WTC11 (cell line): ENCODE measurements around the gene GNG2. TPM values are rescaled to one million over a fixed set of nuclear protein-coding genes. Genes with fewer than 3 reads are reported as not detected.

Experiments
- ATAC-seq: fragments of 200-7000 bp; cut with Tn5 transposase; 2 replicates; pipeline ENCODE4 v1.10.0; 2021; ENCODE audit warnings: mild to moderate bottlenecking, moderate library complexity
- CTCF ChIA-PET: fragments of 300-600 bp; sonication (Branson Sonifier 250); formaldehyde crosslinking; loops from one replicate; lab custom pipeline; 2021; ENCODE audit warnings: antibody characterized with exemption; lab: Charles Lee
- POLR2A ChIA-PET: fragments of 350-600 bp; sonication (Branson Sonifier 250); formaldehyde crosslinking; loops from one replicate; lab custom pipeline; 2021; ENCODE audit warnings: antibody characterized with exemption; lab: Charles Lee
- DNase-seq: peaks from one replicate; pipeline ENCODE4 v3.0.0; 2021; ENCODE audit warnings: low spot score
- H3K27ac Mint-ChIP-seq: 2 replicates; pipeline ENCODE4 v1.8.0; 2021; ENCODE audit warnings: mixed read lengths
- H3K27me3 Mint-ChIP-seq: 2 replicates; pipeline ENCODE4 v1.8.0; 2021; ENCODE audit warnings: low read depth, mild to moderate bottlenecking, moderate library complexity, mixed read lengths
- H3K36me3 Mint-ChIP-seq: 2 replicates; pipeline ENCODE4 v1.8.0; 2021; ENCODE audit warnings: mixed read lengths
- H3K4me1 Mint-ChIP-seq: 2 replicates; pipeline ENCODE4 v1.8.0; 2022; ENCODE audit warnings: mixed read lengths
- H3K4me3 Mint-ChIP-seq: 2 replicates; pipeline ENCODE4 v1.8.0; 2021; ENCODE audit warnings: mild to moderate bottlenecking, moderate library complexity, mixed read lengths
- H3K9me3 Mint-ChIP-seq: 2 replicates; pipeline ENCODE4 v1.8.0; 2021; ENCODE audit warnings: mixed read lengths
- ATF1 ChIP-seq: sonication (generic); formaldehyde crosslinking; IDR thresholded peaks from 2 replicates; pipeline ENCODE4 v1.8.1; 2023; ENCODE audit warnings: mild to moderate bottlenecking, moderate library complexity, missing genetic modification reagents
- CBFB ChIP-seq: sonication (generic); formaldehyde crosslinking; IDR thresholded peaks from 2 replicates; pipeline ENCODE4 v1.8.1; 2022; ENCODE audit warnings: mild to moderate bottlenecking, low read depth, missing genetic modification reagents
- CDX4 ChIP-seq: fragments of 250-450 bp; sonication (Bioruptor Pico); IDR thresholded peaks from 2 replicates; pipeline ENCODE4 v1.9.0; 2021; ENCODE audit warnings: moderate library complexity, mild to moderate bottlenecking, inconsistent platforms, borderline replicate concordance
- CREB1 ChIP-seq: sonication (generic); formaldehyde crosslinking; IDR thresholded peaks from 2 replicates; pipeline ENCODE4 v1.8.0; 2023; ENCODE audit warnings: mild to moderate bottlenecking, missing genetic modification reagents
- ERG ChIP-seq: fragments of 250-450 bp; sonication (Bioruptor Pico); IDR thresholded peaks from 2 replicates; pipeline ENCODE4 v1.8.0; 2021; ENCODE audit warnings: mild to moderate bottlenecking
- FOXK1 ChIP-seq: sonication (generic); formaldehyde crosslinking; IDR thresholded peaks from 2 replicates; pipeline ENCODE4 v1.8.0; 2022; ENCODE audit warnings: mild to moderate bottlenecking, moderate library complexity, missing genetic modification reagents
- IRF2 ChIP-seq: sonication (generic); formaldehyde crosslinking; IDR thresholded peaks from 2 replicates; pipeline ENCODE4 v1.8.0; 2022; ENCODE audit warnings: low read depth, missing genetic modification reagents, borderline replicate concordance
- JAZF1 ChIP-seq: fragments of 250-450 bp; sonication (Bioruptor Pico); IDR thresholded peaks from 2 replicates; pipeline ENCODE4 v1.9.0; 2021; ENCODE audit warnings: moderate library complexity, mild to moderate bottlenecking, inconsistent platforms
- KAT7 ChIP-seq: sonication (generic); formaldehyde crosslinking; IDR thresholded peaks from 2 replicates; pipeline ENCODE4 v1.8.1; 2023; ENCODE audit warnings: missing genetic modification reagents, mild to moderate bottlenecking, borderline replicate concordance
- MAX ChIP-seq: sonication (generic); formaldehyde crosslinking; IDR thresholded peaks from 2 replicates; pipeline ENCODE4 v1.8.0; 2022; ENCODE audit warnings: mild to moderate bottlenecking, missing genetic modification reagents
- NFE2L1 ChIP-seq: sonication (generic); formaldehyde crosslinking; IDR thresholded peaks from 2 replicates; pipeline ENCODE4 v1.8.1; 2023; ENCODE audit warnings: missing genetic modification reagents
- NFYB ChIP-seq: sonication (generic); formaldehyde crosslinking; conservative IDR thresholded peaks from 2 replicates; pipeline ENCODE4 v1.8.0; 2022; ENCODE audit warnings: low read depth, missing genetic modification reagents
- PRRX2 ChIP-seq: fragments of 250-450 bp; sonication (Bioruptor Pico); IDR thresholded peaks from 2 replicates; pipeline ENCODE4 v1.8.0; 2021; ENCODE audit warnings: mild to moderate bottlenecking
- SMAD3 ChIP-seq: sonication (generic); formaldehyde crosslinking; IDR thresholded peaks from 2 replicates; pipeline ENCODE4 v1.8.0; 2022; ENCODE audit warnings: missing genetic modification reagents, mild to moderate bottlenecking, borderline replicate concordance
- SOX15 ChIP-seq: fragments of 250-450 bp; sonication (Bioruptor Pico); IDR thresholded peaks from 2 replicates; pipeline ENCODE4 v1.9.0; 2021; ENCODE audit warnings: mild to moderate bottlenecking
- STAT6 ChIP-seq: sonication (generic); formaldehyde crosslinking; conservative IDR thresholded peaks from 2 replicates; pipeline ENCODE4 v1.8.1; 2023; ENCODE audit warnings: mild to moderate bottlenecking, low read depth, missing genetic modification reagents, moderate library complexity
- TCF7 ChIP-seq: sonication (generic); formaldehyde crosslinking; IDR thresholded peaks from 2 replicates; pipeline ENCODE4 v1.8.0; 2022; ENCODE audit warnings: mild to moderate bottlenecking, low read depth, missing genetic modification reagents, moderate library complexity
- TEAD1 ChIP-seq: sonication (generic); formaldehyde crosslinking; IDR thresholded peaks from 2 replicates; pipeline ENCODE4 v1.8.0; 2022; ENCODE audit warnings: mild to moderate bottlenecking, missing genetic modification reagents
- ZMAT4 ChIP-seq: fragments of 250-450 bp; sonication (Bioruptor Pico); IDR thresholded peaks from 2 replicates; pipeline ENCODE4 v1.9.0; 2021; ENCODE audit warnings: mild to moderate bottlenecking
- ZNF121 ChIP-seq: sonication (generic); formaldehyde crosslinking; IDR thresholded peaks from 2 replicates; pipeline ENCODE4 v1.8.0; 2023; ENCODE audit warnings: missing genetic modification reagents
- ZNF219 ChIP-seq: sonication (generic); formaldehyde crosslinking; IDR thresholded peaks from 2 replicates; pipeline ENCODE4 v1.8.0; 2023; ENCODE audit warnings: missing genetic modification reagents, mild to moderate bottlenecking, borderline replicate concordance
- ZNF396 ChIP-seq: fragments of 250-450 bp; sonication (Bioruptor Pico); IDR thresholded peaks from 2 replicates; pipeline ENCODE4 v1.8.0; 2021; ENCODE audit warnings: mild to moderate bottlenecking, moderate library complexity, borderline replicate concordance
- ZNF512 ChIP-seq: sonication (generic); formaldehyde crosslinking; IDR thresholded peaks from 2 replicates; pipeline ENCODE4 v1.8.1; 2022; ENCODE audit warnings: missing genetic modification reagents, borderline replicate concordance
- total RNA-seq: library from RNA; stranded (reverse); gene quantifications from 3 replicates; pipeline ENCODE4 v1.2.3, GENCODE V29; 2021

GNG2 gene
- total RNA-seq, 1 experiment from 2014 or later = 10.7 TPM

GRCh38 chr14:52007211-52007610 lies 146.8 kb downstream of the GNG2 start (continued):
- TF ChIP-seq MAX (CRISPR knock-in tag) (no peak), ZNF121 (CRISPR knock-in tag) (no peak), SOX15 (no peak), IRF2 (CRISPR knock-in tag) (no peak)

- CTCF ChIA-PET = interaction anchor here (1.8 kb wide), 1 partner anchor 8 kb away, joined by 9 read pairs; no protein-coding TSS in a partner anchor
Measured at GRCh38 chr14:52007637-52008036, 147.2 kb downstream of the GNG2 start.

GRCh38 chr14:52008136-52008535 lies 147.7 kb downstream of the GNG2 start:
- ATAC-seq (no peak), DNase-seq (no peak)
- no peaks in the 10 kb centered on the region for H3K9me3 Mint-ChIP-seq
- H3K36me3 Mint-ChIP-seq = peaks cover 71% of the 10 kb centered on the region
- no peak for TF ChIP-seq ATF1 (CRISPR knock-in tag)
- TF ChIP-seq TEAD1 (CRISPR knock-in tag) = no peak
- TF ChIP-seq TCF7 (CRISPR knock-in tag) = no peak
- no peak for TF ChIP-seq NFE2L1 (CRISPR knock-in tag)
- TF ChIP-seq KAT7 (CRISPR knock-in tag) = no peak
- CTCF ChIA-PET = interaction anchor here (1.2 kb wide), 1 partner anchor 61 kb away, joined by 3 read pairs; no protein-coding TSS in a partner anchor
- H3K27me3 Mint-ChIP-seq = no peaks in the 10 kb centered on the region
- peaks cover 10% of the 10 kb centered on the region for H3K4me1 Mint-ChIP-seq
- no peak overlapping the region for H3K4me3 Mint-ChIP-seq
- H3K27ac Mint-ChIP-seq = no peak overlapping the region
- POLR2A ChIA-PET = interaction anchor here (0.6 kb wide), 1 partner anchor 719 kb away, joined by 4 read pairs; no protein-coding TSS in a partner anchor

More at GRCh38 chr14:52007637-52008036, 147.2 kb downstream of the GNG2 start:
- H3K36me3 Mint-ChIP-seq = peaks cover 75% of the 10 kb centered on the region
- DNase-seq (no peak), ATAC-seq (no peak)
- H3K4me3 Mint-ChIP-seq = no peak overlapping the region
- H3K9me3 Mint-ChIP-seq = no peaks in the 10 kb centered on the region
- H3K27ac Mint-ChIP-seq = no peak overlapping the region
- H3K4me1 Mint-ChIP-seq = peaks cover 5% of the 10 kb centered on the region
- TF ChIP-seq ERG (CRISPR knock-in tag) = no peak
- no peaks in the 10 kb centered on the region for H3K27me3 Mint-ChIP-seq
- POLR2A ChIA-PET = interaction anchor here (0.6 kb wide), 1 partner anchor 720 kb away, joined by 4 read pairs; no protein-coding TSS in a partner anchor

GRCh38 chr14:52010173-52010693 lies 149.8 kb downstream of the GNG2 start:
- DNase-seq (no peak), ATAC-seq (no peak)
- Mint-ChIP-seq H3K36me3 (peaks cover 52% of the 10 kb centered on the region), H3K4me1 (peaks cover 21% of the 10 kb centered on the region), H3K27me3 (no peaks in the 10 kb centered on the region), H3K9me3 (no peaks in the 10 kb centered on the region), H3K4me3 (no peak overlapping the region), H3K27ac (no peak overlapping the region)
- CTCF ChIA-PET = interaction anchor here (0.5 kb wide), 1 partner anchor 36 kb away, joined by 4 read pairs; no protein-coding TSS in a partner anchor
- POLR2A ChIA-PET = interaction anchor here (0.5 kb wide), 1 partner anchor 36 kb away, joined by 4 read pairs; no protein-coding TSS in a partner anchor
- TF ChIP-seq STAT6 = no peak
- TF ChIP-seq JAZF1 (CRISPR knock-in tag) = no peak
- no peak for TF ChIP-seq ATF1 (CRISPR knock-in tag)
- TF ChIP-seq SMAD3 (CRISPR knock-in tag) = no peak
- no peak for TF ChIP-seq CBFB
- no peak for TF ChIP-seq ZNF512 (CRISPR knock-in tag)
- no peak for TF ChIP-seq PRRX2 (CRISPR knock-in tag)
- TF ChIP-seq NFYB (CRISPR knock-in tag) = no peak
- TF ChIP-seq FOXK1 (CRISPR knock-in tag) = no peak
- no peak for TF ChIP-seq CREB1
- TF ChIP-seq ZNF396 = no peak
- no peak for TF ChIP-seq ZNF219 (CRISPR knock-in tag)
- TF ChIP-seq ZNF121 (CRISPR knock-in tag) = no peak
- TF ChIP-seq ZMAT4 = no peak
- no peak for TF ChIP-seq CDX4 (CRISPR knock-in tag)
